Adrenal gland (tissue), 5 donors: Measurements from ENCODE around the gene NPC1.

Source experiments
- POLR2A ChIP-seq, 2 donors: fragments of 450-650 bp; IDR thresholded peaks; one replicate each; pipeline ENCODE4 v1.6.1; 2017; ENCODE audit warnings: antibody characterized with exemption in 2 of 2, mild to moderate bottlenecking in 2 of 2, moderate library complexity in 1 of 2
- TF ChIP-seq, protein P1 (sequence below), 6 experiments: fragments of 450-650 bp in 4 of 6; fragments of 200-600 bp in 2 of 6; sonication (generic) in 1 of 6; IDR thresholded peaks; 1 replicate in 5 of 6; 2 replicates in 1 of 6; pipeline versions ENCODE4 v1.5.1 to v1.8.0; 2016 to 2021; ENCODE audit warnings: antibody characterized with exemption in 6 of 6, mild to moderate bottlenecking in 2 of 6, moderate library complexity in 1 of 6
- donor health status: DM: no; HTN: no; CAD: no.

DNA sequence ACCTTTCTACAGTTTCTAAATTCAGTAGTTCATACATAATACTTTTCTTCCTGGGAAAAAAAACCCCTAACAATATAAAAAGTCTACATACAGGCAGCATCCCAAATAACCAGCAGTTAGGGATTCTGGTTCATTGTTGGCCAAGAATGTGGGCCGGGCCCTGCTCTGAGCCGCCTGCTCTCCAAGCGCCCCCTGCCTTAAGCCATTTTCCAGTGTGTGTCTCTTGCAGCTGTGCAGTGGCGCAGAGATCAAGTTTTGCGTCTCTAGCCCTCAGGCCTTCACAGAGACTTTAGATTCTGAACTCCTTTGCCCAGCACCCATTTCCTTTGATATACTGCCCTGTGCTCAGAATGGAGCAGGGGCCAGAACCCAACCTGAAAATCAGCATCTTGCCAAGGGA is 50.1 kb downstream of the NPC1 start:
- TF ChIP-seq, protein P1, sequence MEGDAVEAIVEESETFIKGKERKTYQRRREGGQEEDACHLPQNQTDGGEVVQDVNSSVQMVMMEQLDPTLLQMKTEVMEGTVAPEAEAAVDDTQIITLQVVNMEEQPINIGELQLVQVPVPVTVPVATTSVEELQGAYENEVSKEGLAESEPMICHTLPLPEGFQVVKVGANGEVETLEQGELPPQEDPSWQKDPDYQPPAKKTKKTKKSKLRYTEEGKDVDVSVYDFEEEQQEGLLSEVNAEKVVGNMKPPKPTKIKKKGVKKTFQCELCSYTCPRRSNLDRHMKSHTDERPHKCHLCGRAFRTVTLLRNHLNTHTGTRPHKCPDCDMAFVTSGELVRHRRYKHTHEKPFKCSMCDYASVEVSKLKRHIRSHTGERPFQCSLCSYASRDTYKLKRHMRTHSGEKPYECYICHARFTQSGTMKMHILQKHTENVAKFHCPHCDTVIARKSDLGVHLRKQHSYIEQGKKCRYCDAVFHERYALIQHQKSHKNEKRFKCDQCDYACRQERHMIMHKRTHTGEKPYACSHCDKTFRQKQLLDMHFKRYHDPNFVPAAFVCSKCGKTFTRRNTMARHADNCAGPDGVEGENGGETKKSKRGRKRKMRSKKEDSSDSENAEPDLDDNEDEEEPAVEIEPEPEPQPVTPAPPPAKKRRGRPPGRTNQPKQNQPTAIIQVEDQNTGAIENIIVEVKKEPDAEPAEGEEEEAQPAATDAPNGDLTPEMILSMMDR (IDR thresholded peaks at IDR 0.05): no peak
- TF ChIP-seq POLR2A (IDR thresholded peaks at IDR 0.05): no peak
